Breast epithelium (tissue), 4 donors: ENCODE data around the gene TSPAN10. TPM values are rescaled to one million over a fixed set of nuclear protein-coding genes. Genes with fewer than 3 reads are reported as not detected.

ENCODE experiments used
- DNase-seq, 2 donors: peaks; one replicate each; pipeline ENCODE4 v3.0.0-alpha.2; 2019; ENCODE audit warnings: low spot score in 2 of 2
- H3K27ac ChIP-seq, 2 donors: fragments of 200-600 bp; sonication (generic) in 1 of 2; one replicate each; pipeline ENCODE4 v1.5.1; 2016 to 2019; ENCODE audit warnings: mild to moderate bottlenecking in 1 of 2
- H3K27me3 ChIP-seq, 2 donors: fragments of 200-600 bp; sonication (generic) in 1 of 2; one replicate each; pipeline versions ENCODE4 v1.5.1 to v1.6.0; 2017 to 2019; ENCODE audit warnings: control low read depth in 1 of 2, mild to moderate bottlenecking in 1 of 2
- H3K36me3 ChIP-seq: fragments of 200-600 bp; one replicate; pipeline ENCODE4 v1.5.1; 2019
- H3K4me1 ChIP-seq, 2 donors: fragments of 200-600 bp; sonication (generic); one replicate each; pipeline ENCODE4 v1.5.1; 2016 to 2019; ENCODE audit warnings: control low read depth in 1 of 2
- H3K4me3 ChIP-seq, 3 donors: fragments of 200-600 bp; sonication (generic); 1 replicate in 2 of 3; 2 replicates in 1 of 3; pipeline ENCODE4 v1.5.1; 2016 to 2019; ENCODE audit warnings: mild to moderate bottlenecking in 3 of 3, moderate library complexity in 2 of 3
- H3K9me3 ChIP-seq, 2 donors: fragments of 200-600 bp; sonication (generic) in 1 of 2; one replicate each; pipeline ENCODE4 v1.5.1; 2016 to 2019; ENCODE audit warnings: control low read depth in 1 of 2
- POLR2A ChIP-seq: fragments of 450-650 bp; IDR thresholded peaks from one replicate; pipeline ENCODE4 v1.6.1; 2016; ENCODE audit warnings: antibody characterized with exemption, mild to moderate bottlenecking, moderate library complexity
- POLR2AphosphoS5 ChIP-seq, 3 donors: sonication (generic); formaldehyde crosslinking; IDR thresholded peaks; one replicate each; pipeline ENCODE4 v1.6.1; 2017; ENCODE audit warnings: antibody characterized with exemption in 3 of 3
- intact Hi-C: fragments of 100-400 bp; cut with DNase I; formaldehyde crosslinking; loops from one replicate; pipeline ENCODE4 v1.15.1; 2023; ENCODE audit warnings: low total_unique reads
- total RNA-seq, 3 donors: library from RNA; depleted of rRNA; stranded (reverse); fragments of >200 nt; gene quantifications; one replicate each; pipeline ENCODE4 v1.1.0, GENCODE V29; 2016
- TF ChIP-seq, protein P1 (sequence below), 3 donors: fragments of 450-650 bp; IDR thresholded peaks; one replicate each; pipeline ENCODE4 v1.5.1; 2016 to 2017; ENCODE audit warnings: antibody characterized with exemption in 3 of 3, mild to moderate bottlenecking in 3 of 3, moderate library complexity in 3 of 3

Gene TSPAN10
- total RNA-seq, 3 donors from 2014 or later = 0.80 to 3.5 (median 2.6) TPM

DNA sequence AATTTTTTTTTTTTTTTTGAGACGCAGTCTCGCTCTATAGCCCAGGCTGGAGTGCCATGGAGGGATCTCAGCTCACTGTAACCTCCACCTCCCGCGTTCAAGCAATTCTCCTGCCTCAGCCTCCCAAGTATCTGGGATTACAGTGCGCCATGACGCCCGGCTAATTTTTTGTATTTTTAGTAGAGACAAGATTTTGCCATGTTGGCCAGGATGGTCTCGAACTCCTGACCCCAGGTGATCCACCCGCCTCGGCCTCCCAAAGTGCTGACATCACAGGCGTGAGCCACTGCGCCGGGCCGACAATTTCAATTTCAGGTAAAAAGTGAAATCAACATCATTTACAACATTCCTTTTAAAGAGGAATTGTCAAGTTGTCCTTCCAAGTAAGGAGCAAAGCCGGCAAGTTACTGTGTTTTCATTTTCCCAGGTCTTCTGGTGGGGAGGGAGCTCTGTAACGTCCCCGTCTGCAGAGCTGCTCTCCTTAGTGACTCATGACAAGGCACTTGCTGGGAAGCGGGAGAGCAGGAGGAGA, 957 bp upstream of the TSPAN10 start:
- intact Hi-C loops = no loop called here

DNA sequence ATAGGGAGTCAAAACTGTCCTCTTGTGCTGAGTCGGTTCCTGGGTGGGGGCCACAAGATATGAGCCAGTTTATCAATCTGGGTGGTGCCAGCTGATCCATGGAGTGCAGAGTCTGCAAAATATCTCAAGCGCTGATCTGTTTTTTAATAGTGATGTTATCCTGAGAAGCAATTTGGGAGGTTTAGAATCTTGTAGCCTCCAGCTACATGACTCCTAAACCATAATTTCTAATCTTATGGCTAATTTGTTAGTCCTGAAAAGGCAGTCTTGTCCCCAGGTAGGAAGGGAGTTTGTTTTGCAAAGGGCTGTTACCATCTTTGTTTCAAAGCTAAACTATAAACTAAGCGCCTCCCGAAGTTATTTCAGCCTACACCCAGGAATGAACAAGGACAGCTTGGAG, 1.7 kb downstream of the TSPAN10 start:
- Histone ChIP-seq H3K27ac (no peak overlapping the region), H3K36me3 (no peaks in the 10 kb centered on the region), H3K4me1 (peaks cover 0 to 12% of the 10 kb centered on the region in 2 donors), H3K27me3 (no peaks in the 10 kb centered on the region), H3K9me3 (no peaks in the 10 kb centered on the region), H3K4me3 (no peak overlapping the region)
- TF ChIP-seq, protein P1, sequence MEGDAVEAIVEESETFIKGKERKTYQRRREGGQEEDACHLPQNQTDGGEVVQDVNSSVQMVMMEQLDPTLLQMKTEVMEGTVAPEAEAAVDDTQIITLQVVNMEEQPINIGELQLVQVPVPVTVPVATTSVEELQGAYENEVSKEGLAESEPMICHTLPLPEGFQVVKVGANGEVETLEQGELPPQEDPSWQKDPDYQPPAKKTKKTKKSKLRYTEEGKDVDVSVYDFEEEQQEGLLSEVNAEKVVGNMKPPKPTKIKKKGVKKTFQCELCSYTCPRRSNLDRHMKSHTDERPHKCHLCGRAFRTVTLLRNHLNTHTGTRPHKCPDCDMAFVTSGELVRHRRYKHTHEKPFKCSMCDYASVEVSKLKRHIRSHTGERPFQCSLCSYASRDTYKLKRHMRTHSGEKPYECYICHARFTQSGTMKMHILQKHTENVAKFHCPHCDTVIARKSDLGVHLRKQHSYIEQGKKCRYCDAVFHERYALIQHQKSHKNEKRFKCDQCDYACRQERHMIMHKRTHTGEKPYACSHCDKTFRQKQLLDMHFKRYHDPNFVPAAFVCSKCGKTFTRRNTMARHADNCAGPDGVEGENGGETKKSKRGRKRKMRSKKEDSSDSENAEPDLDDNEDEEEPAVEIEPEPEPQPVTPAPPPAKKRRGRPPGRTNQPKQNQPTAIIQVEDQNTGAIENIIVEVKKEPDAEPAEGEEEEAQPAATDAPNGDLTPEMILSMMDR (IDR thresholded peaks at IDR 0.05) = no peak
- no peak for TF ChIP-seq POLR2AphosphoS5 (IDR thresholded peaks at IDR 0.05)
- TF ChIP-seq POLR2A = no peak
- intact Hi-C loops = no loop called here
- DNase-seq = no peak

More for the DNA sequence above, 957 bp upstream of the TSPAN10 start:
- H3K4me3 ChIP-seq = peak overlapping the region; percentile 92 to 95 (median 94)
- H3K9me3 ChIP-seq = no peaks in the 10 kb centered on the region
- no peaks in the 10 kb centered on the region for H3K27me3 ChIP-seq
- no peaks in the 10 kb centered on the region for H3K36me3 ChIP-seq
- no peak for TF ChIP-seq POLR2AphosphoS5 (IDR thresholded peaks at IDR 0.05)
- TF ChIP-seq, protein P1 (IDR thresholded peaks at IDR 0.05) = no peak
- TF ChIP-seq POLR2A = no peak
- peaks cover 0 to 12% of the 10 kb centered on the region in 2 donors for H3K4me1 ChIP-seq
- H3K27ac ChIP-seq = peak overlapping the region; percentile 91 to 96
- no peak for DNase-seq

DNA sequence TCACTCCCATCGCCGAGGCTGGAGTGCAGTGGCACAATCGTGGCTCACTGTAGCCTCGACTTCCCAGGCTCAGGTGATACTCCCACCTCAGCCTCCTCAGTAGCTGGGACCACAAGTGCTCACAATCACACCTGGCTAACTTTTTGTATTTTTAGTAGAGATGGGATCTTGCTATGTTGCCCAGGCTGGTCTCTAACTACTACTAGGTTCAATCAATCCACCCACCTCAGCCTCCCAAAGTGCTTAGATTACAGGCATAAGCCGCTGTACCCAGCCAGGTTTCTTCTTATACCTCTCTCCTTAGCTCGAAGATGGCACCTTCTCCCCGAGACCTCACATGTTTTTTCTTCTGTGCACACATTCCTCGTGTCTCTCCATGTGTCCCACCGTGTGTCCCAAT, 3.0 kb downstream of the TSPAN10 start:
- TF ChIP-seq POLR2AphosphoS5 (IDR thresholded peaks at IDR 0.05) = no peak
- intact Hi-C loops = no loop called here

DNA sequence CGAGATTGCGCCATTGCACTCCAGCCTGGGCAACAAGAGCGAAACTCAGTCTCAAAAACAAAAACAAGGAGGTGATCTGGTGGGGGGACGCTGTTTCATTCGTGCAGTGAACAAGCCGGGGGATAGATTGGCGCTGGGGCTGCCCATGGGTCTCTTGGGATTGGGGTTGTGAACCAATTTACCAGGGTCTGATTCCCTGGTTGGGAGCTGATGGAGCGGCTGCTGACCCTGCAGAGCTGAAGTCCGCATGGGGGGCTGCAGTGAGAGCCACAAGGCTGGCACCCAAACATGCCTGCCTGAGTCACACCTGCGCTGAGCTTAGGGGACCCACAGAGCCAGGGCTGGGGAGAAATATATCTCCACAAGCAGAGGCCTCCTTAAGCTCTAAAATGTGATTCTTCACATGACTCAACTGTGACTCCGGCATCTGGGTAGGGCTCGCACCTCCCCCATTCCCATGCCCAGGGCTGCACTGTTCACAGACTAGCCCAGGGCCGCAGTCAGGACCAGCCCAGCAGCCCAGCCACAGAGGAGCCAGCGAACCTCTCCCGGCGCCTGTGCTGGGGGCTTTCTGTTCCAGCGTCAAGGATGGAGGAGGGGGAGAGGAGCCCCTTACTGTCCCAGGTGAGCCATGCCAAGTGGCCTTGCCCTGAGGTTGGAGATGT, 5.0 kb downstream of the TSPAN10 start:
- Histone ChIP-seq H3K27ac (no peak overlapping the region), H3K4me3 (no peak overlapping the region), H3K36me3 (no peaks in the 10 kb centered on the region), H3K4me1 (no peaks in the 10 kb centered on the region), H3K27me3 (no peaks in the 10 kb centered on the region), H3K9me3 (no peaks in the 10 kb centered on the region)
- no peak for DNase-seq
- TF ChIP-seq POLR2A (no peak), POLR2AphosphoS5 (IDR thresholded peaks at IDR 0.05) (no peak)
- TF ChIP-seq, protein P1 (IDR thresholded peaks at IDR 0.05) = no peak
- intact Hi-C loops = no loop called here

More for the DNA sequence above, 3.0 kb downstream of the TSPAN10 start:
- Histone ChIP-seq H3K9me3 (no peaks in the 10 kb centered on the region), H3K4me1 (peaks cover 0 to 7% of the 10 kb centered on the region in 2 donors), H3K36me3 (no peaks in the 10 kb centered on the region), H3K4me3 (no peak overlapping the region), H3K27ac (no peak overlapping the region), H3K27me3 (no peaks in the 10 kb centered on the region)
- no peak for DNase-seq

DNA sequence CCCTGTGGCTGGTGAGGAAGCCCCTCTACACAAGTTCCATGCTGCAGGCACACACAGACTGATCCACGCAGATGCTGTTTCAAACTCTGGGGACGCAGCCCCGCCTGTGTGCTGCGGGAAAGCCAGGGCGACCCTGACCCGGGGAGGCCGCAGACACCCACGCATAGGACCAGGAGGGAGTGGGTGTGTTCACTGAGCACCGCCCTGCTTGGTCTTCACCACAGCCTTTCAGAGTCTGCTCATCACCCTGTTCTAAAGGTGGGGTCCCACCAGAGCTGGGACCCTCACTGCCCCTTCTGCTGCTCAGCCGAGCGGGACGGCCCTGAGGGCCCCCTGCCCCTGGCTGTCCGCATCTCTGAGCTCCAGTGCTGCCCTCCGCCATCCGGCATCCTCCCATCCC, 7.5 kb downstream of the TSPAN10 start:
- Histone ChIP-seq H3K27ac (no peak overlapping the region), H3K27me3 (peaks cover 3 to 20% of the 10 kb centered on the region in 2 donors), H3K36me3 (no peaks in the 10 kb centered on the region), H3K4me1 (no peaks in the 10 kb centered on the region), H3K4me3 (no peak overlapping the region), H3K9me3 (peaks cover 0 to 6% of the 10 kb centered on the region in 2 donors)
- intact Hi-C loops = no loop called here
- TF ChIP-seq POLR2AphosphoS5 (IDR thresholded peaks at IDR 0.05) (no peak), POLR2A (no peak)
- TF ChIP-seq, protein P1 (IDR thresholded peaks at IDR 0.05) = no peak
- DNase-seq = no peak
